Upper lobe of left lung (tissue), 6 donors: ENCODE measurements around the gene SAMD3. TPM values are rescaled to one million over a fixed set of nuclear protein-coding genes. Genes with fewer than 3 reads are reported as not detected.
"Not testable (repeated sequence)": the region's sequence is repeated elsewhere in the genome, so short reads cannot be mapped to it uniquely, and the experiment has no call there.

ENCODE experiments used
- ATAC-seq, 2 donors: fragments of 200-7000 bp; cut with Tn5 transposase; one replicate each; pipeline ENCODE4 v1.9.1; 2022; ENCODE audit warnings: mild to moderate bottlenecking in 2 of 2, moderate library complexity in 2 of 2; ENCODE audit not compliant: low FRiP score in 2 of 2
- DNase-seq, 2 donors: peaks; one replicate each; pipeline ENCODE4 v3.0.0-alpha.2; 2019 to 2020
- H3K27ac ChIP-seq, 4 donors: fragments of 200-600 bp; sonication (generic); one replicate each; pipeline ENCODE4 v1.5.1; 2016 to 2019
- H3K27me3 ChIP-seq, 4 donors: fragments of 200-600 bp; sonication (generic); one replicate each; pipeline ENCODE4 v1.5.1; 2017 to 2019
- H3K36me3 ChIP-seq, 4 donors: fragments of 200-600 bp; sonication (generic); one replicate each; pipeline ENCODE4 v1.5.1; 2016 to 2019
- H3K4me1 ChIP-seq, 4 donors: fragments of 200-600 bp; sonication (generic); one replicate each; pipeline ENCODE4 v1.5.1; 2018 to 2019
- H3K4me3 ChIP-seq, 4 donors: fragments of 200-600 bp; sonication (generic); one replicate each; pipeline ENCODE4 v1.5.1; 2017 to 2019; ENCODE audit warnings: mild to moderate bottlenecking in 2 of 4, moderate library complexity in 1 of 4
- H3K9me3 ChIP-seq, 4 donors: fragments of 200-600 bp; sonication (generic); one replicate each; pipeline ENCODE4 v1.5.1; 2018 to 2019
- CTCF ChIP-seq, 6 experiments: fragments of 450-650 bp in 4 of 6; fragments of 200-600 bp in 2 of 6; sonication (generic) in 2 of 6; IDR thresholded peaks; one replicate each; pipeline ENCODE4 v1.5.1; 2016 to 2019; ENCODE audit warnings: antibody characterized with exemption in 6 of 6
- EP300 ChIP-seq, 4 donors: sonication (generic); formaldehyde crosslinking; IDR thresholded peaks; one replicate each; pipeline ENCODE4 v1.5.1; 2017; ENCODE audit warnings: antibody characterized with exemption in 4 of 4, control low read depth in 2 of 4
- POLR2A ChIP-seq, 4 donors: fragments of 450-650 bp; IDR thresholded peaks; one replicate each; pipeline ENCODE4 v1.5.1; 2016 to 2017; ENCODE audit warnings: antibody characterized with exemption in 4 of 4, mild to moderate bottlenecking in 2 of 4
- POLR2AphosphoS5 ChIP-seq, 2 donors: sonication (generic); formaldehyde crosslinking; IDR thresholded peaks; one replicate each; pipeline ENCODE4 v1.5.1; 2017; ENCODE audit warnings: antibody characterized with exemption in 2 of 2
- WGBS, 2 donors: methylation state at CpG; one replicate each; pipeline ENCODE4 v1.1.5; 2017 to 2018; 5-methylcytosine and 5-hydroxymethylcytosine counted together
- total RNA-seq, 6 donors: library from RNA; depleted of rRNA in 4 of 6; stranded (reverse); fragments of >200 nt in 4 of 6; gene quantifications; one replicate each; pipeline versions ENCODE4 v1.1.0 to v1.2.1, GENCODE V29; 2016 to 2021
- donor health status: DM: no; HTN: no; CAD: no; lungs with moderate emphysema.
- donor health status: DM: no; HTN: yes; CAD: no; lungs with severe emphysema.

The SAMD3 gene
- total RNA-seq, 6 donors from 2014 or later: 2.8 to 11.4 (median 5.2) TPM

GRCh38 chr6:130152908-130153510, 69.7 kb downstream of the SAMD3 start:
- H3K36me3 ChIP-seq: no peaks in the 10 kb centered on the region
- no peak for DNase-seq
- no peaks in the 10 kb centered on the region for H3K27me3 ChIP-seq
- no peak for ATAC-seq
- H3K27ac ChIP-seq: no peak overlapping the region
- WGBS, 2 donors: 92 to 93% methylated on average over 6 of the region's 6 CpGs
- no peak overlapping the region for H3K4me3 ChIP-seq
- H3K4me1 ChIP-seq: no peaks in the 10 kb centered on the region
- TF ChIP-seq EP300 (IDR thresholded peaks at IDR 0.05): no peak
- no peak for TF ChIP-seq POLR2A (IDR thresholded peaks at IDR 0.05)
- TF ChIP-seq CTCF (IDR thresholded peaks at IDR 0.05): no peak
- no peak for TF ChIP-seq POLR2AphosphoS5 (IDR thresholded peaks at IDR 0.05)
- no peaks in the 10 kb centered on the region for H3K9me3 ChIP-seq

- WGBS, 2 donors: 72 to 77% methylated on average over 8 of the region's 8 CpGs
- no peak for DNase-seq
- ATAC-seq: no peak
- TF ChIP-seq EP300 (IDR thresholded peaks at IDR 0.05) (no peak), POLR2AphosphoS5 (IDR thresholded peaks at IDR 0.05) (no peak), CTCF (IDR thresholded peaks at IDR 0.05) (no peak), POLR2A (IDR thresholded peaks at IDR 0.05) (no peak)
- H3K27me3 ChIP-seq: no peaks in the 10 kb centered on the region
- H3K36me3 ChIP-seq: no peaks in the 10 kb centered on the region
- no peak overlapping the region for H3K4me3 ChIP-seq
- H3K27ac ChIP-seq: no peak overlapping the region
- no peaks in the 10 kb centered on the region for H3K9me3 ChIP-seq
- H3K4me1 ChIP-seq: no peaks in the 10 kb centered on the region
Measured at GRCh38 chr6:130150906-130151305, 71.8 kb downstream of the SAMD3 start.

- H3K4me3 ChIP-seq, DNase-seq, ATAC-seq, H3K9me3 ChIP-seq, H3K27ac ChIP-seq, H3K36me3 ChIP-seq, H3K4me1 ChIP-seq, H3K27me3 ChIP-seq: not testable (repeated sequence)
- WGBS, 2 donors: 77 to 98% methylated on average over 2 of the region's 2 CpGs
Measured at GRCh38 chr6:130149016-130149415, 73.7 kb downstream of the SAMD3 start.

GRCh38 chr6:130148181-130148580, 74.6 kb downstream of the SAMD3 start:
- ATAC-seq: no peak
- Histone ChIP-seq H3K27ac (no peak overlapping the region), H3K4me3 (no peak overlapping the region), H3K27me3 (no peaks in the 10 kb centered on the region), H3K36me3 (no peaks in the 10 kb centered on the region), H3K4me1 (no peaks in the 10 kb centered on the region), H3K9me3 (no peaks in the 10 kb centered on the region)
- no peak for TF ChIP-seq CTCF (IDR thresholded peaks at IDR 0.05)
- TF ChIP-seq POLR2AphosphoS5 (IDR thresholded peaks at IDR 0.05): no peak
- no peak for TF ChIP-seq EP300 (IDR thresholded peaks at IDR 0.05)
- no peak for TF ChIP-seq POLR2A (IDR thresholded peaks at IDR 0.05)
- no peak for DNase-seq
- 78 to 90% methylated on average over 7 of the region's 7 CpGs for WGBS, 2 donors

- Histone ChIP-seq H3K9me3 (no peaks in the 10 kb centered on the region), H3K4me1 (no peaks in the 10 kb centered on the region), H3K27me3 (no peaks in the 10 kb centered on the region), H3K4me3 (no peak overlapping the region), H3K27ac (no peak overlapping the region), H3K36me3 (no peaks in the 10 kb centered on the region)
- 87 to 91% methylated on average over 3 of the region's 3 CpGs for WGBS, 2 donors
- DNase-seq: no peak
- no peak for ATAC-seq
- TF ChIP-seq POLR2AphosphoS5 (IDR thresholded peaks at IDR 0.05) (no peak), EP300 (IDR thresholded peaks at IDR 0.05) (no peak), CTCF (IDR thresholded peaks at IDR 0.05) (no peak), POLR2A (IDR thresholded peaks at IDR 0.05) (no peak)
Measured at GRCh38 chr6:130147111-130147510, 75.6 kb downstream of the SAMD3 start.
